Panc1 (cell line): ENCODE results near the gene ACACA. TPM values are rescaled to one million over a fixed set of nuclear protein-coding genes. Genes with fewer than 3 reads are reported as not detected.

Experiments
- ATAC-seq: fragments of 200-7000 bp; cut with Tn5 transposase; 2 replicates; pipeline ENCODE4 v1.9.1; 2020; ENCODE audit warnings: mild to moderate bottlenecking, moderate library complexity
- BruUV-seq: library from RNA; stranded (reverse); fragments of 400-500 nt; replicated peaks from 2 replicates; lab custom pipeline; 2021; lab: Mats Ljungman, UMichigan
- CTCF ChIA-PET: fragments of 300-600 bp; sonication (Branson Sonifier 250); formaldehyde crosslinking; loops from one replicate; lab custom pipeline; 2022; ENCODE audit warnings: antibody characterized with exemption; lab: Charles Lee
- POLR2A ChIA-PET: fragments of 300-600 bp; sonication (Branson Sonifier 250); formaldehyde crosslinking; loops from one replicate; lab custom pipeline; 2022; ENCODE audit warnings: antibody characterized with exemption; lab: Charles Lee
- DNase-seq: peaks from one replicate; pipeline ENCODE4 v3.0.0-alpha.2; 2010; ENCODE audit warnings: low read depth, low spot score
- H3K27ac ChIP-seq: 2 replicates; pipeline ENCODE4 v1.5.1; 2011; ENCODE audit warnings: mild to moderate bottlenecking, low read length, inconsistent platforms
- H3K27me3 ChIP-seq: fragments of 200-500 bp; sonication (Bioruptor generic); 2 replicates; pipeline ENCODE4 v1.6.0; 2014; ENCODE audit warnings: low read length, inconsistent platforms; ENCODE audit not compliant: control insufficient read depth, insufficient read depth
- H3K36me3 ChIP-seq: fragments of 200-500 bp; sonication (Bioruptor generic); 2 replicates; pipeline ENCODE4 v1.5.1; 2014; ENCODE audit warnings: inconsistent platforms, mild to moderate bottlenecking, low read length, moderate library complexity; ENCODE audit not compliant: control insufficient read depth, insufficient read depth
- H3K4me1 ChIP-seq: 2 replicates; pipeline ENCODE4 v1.5.1; 2011; ENCODE audit warnings: inconsistent platforms, mild to moderate bottlenecking, low read length, moderate library complexity; ENCODE audit not compliant: control insufficient read depth, insufficient read depth
- H3K4me3 ChIP-seq, 2 experiments: 2 replicates each; pipeline ENCODE4 v1.5.1; 2011 to 2012; ENCODE audit warnings: low read depth in 2 of 2, low read length in 2 of 2, mild to moderate bottlenecking in 2 of 2, inconsistent platforms in 1 of 2, moderate library complexity in 1 of 2
- H3K9me3 ChIP-seq: fragments of 200-500 bp; sonication (Bioruptor generic); 2 replicates; pipeline ENCODE4 v1.5.1; 2014; ENCODE audit warnings: low read depth, mild to moderate bottlenecking, inconsistent platforms, low read length, moderate library complexity; ENCODE audit not compliant: control insufficient read depth, insufficient read depth
- CTCF ChIP-seq: fragments of 450-650 bp; IDR thresholded peaks from 2 replicates; pipeline ENCODE4 v1.5.1; 2017; ENCODE audit warnings: mild to moderate bottlenecking
- POLR2AphosphoS5 ChIP-seq: IDR thresholded peaks from 2 replicates; pipeline ENCODE4 v1.6.1; 2012; ENCODE audit warnings: mild to moderate bottlenecking, low read depth, low read length, moderate library complexity
- REST ChIP-seq, 2 experiments: IDR thresholded peaks; 2 replicates each; pipeline ENCODE4 v1.6.1; 2011 to 2012; ENCODE audit warnings: low read depth in 2 of 2, control low read depth in 1 of 2, low read length in 1 of 2, mild to moderate bottlenecking in 1 of 2, moderate library complexity in 1 of 2; ENCODE audit not compliant: insufficient read depth in 1 of 2
- SIN3A ChIP-seq: IDR thresholded peaks from 2 replicates; pipeline ENCODE4 v1.6.1; 2012; ENCODE audit warnings: low read depth, mild to moderate bottlenecking, low read length, moderate library complexity, borderline replicate concordance; ENCODE audit not compliant: insufficient read depth
- TCF7L2 ChIP-seq: IDR thresholded peaks from 2 replicates; pipeline ENCODE4 v1.6.1; 2011; ENCODE audit warnings: mild to moderate bottlenecking, low read depth, low read length, inconsistent platforms
- in situ Hi-C: cut with HindIII; loops from 2 replicates; pipeline ENCODE4 v1.10.0; 2016; ENCODE audit warnings: low sequenced_read_pairs, low pct_unique_long_range_greater_than_20kb
- intact Hi-C: fragments of 100-400 bp; cut with micrococcal nuclease; formaldehyde crosslinking; loops from one replicate; pipeline ENCODE4 v1.10.0; 2022; ENCODE audit not compliant: unreplicated experiment
- total RNA-seq: library from RNA; stranded (reverse); gene quantifications from one replicate; pipeline ENCODE4 v1.2.1, GENCODE V29; 2021; ENCODE audit not compliant: unreplicated experiment

Gene ACACA
- total RNA-seq, 1 experiment from 2014 or later: 131 TPM

GRCh38 chr17:37422971-37423625 is 16.5 kb upstream of the ACACA start:
- Histone ChIP-seq H3K4me1 (no peaks in the 10 kb centered on the region), H3K4me3 (no peak overlapping the region), H3K36me3 (peaks cover 7% of the 10 kb centered on the region; the same call in 1 of the 2 replicates), H3K27me3 (no peaks in the 10 kb centered on the region), H3K27ac (no peak overlapping the region), H3K9me3 (no peaks in the 10 kb centered on the region)
- no peak for DNase-seq
- in situ Hi-C loops (no loop called here), intact Hi-C loops (no loop called here)
- ChIA-PET POLR2A (interaction anchor here (0.6 kb wide), 1 partner anchor 118 kb away, joined by 5 read pairs; no protein-coding TSS in a partner anchor), CTCF (no interaction called here)
- BruUV-seq: no TSS peak
- TF ChIP-seq SIN3A: no peak
- no peak for ATAC-seq

GRCh38 chr17:37417852-37418251 is 11.2 kb upstream of the ACACA start:
- no TSS peak for BruUV-seq
- ATAC-seq (no peak), DNase-seq (no peak)
- no peak overlapping the region for H3K27ac ChIP-seq
- H3K4me3 ChIP-seq: no peak overlapping the region
- no peaks in the 10 kb centered on the region; the same call in 1 of the 2 replicates for H3K36me3 ChIP-seq
- TF ChIP-seq SIN3A: no peak
- no peak for TF ChIP-seq POLR2AphosphoS5
- no peak for TF ChIP-seq TCF7L2
- TF ChIP-seq REST (IDR thresholded peaks at IDR 0.05; ENCODE audit: insufficient read depth in 1 of 2, low read depth in 2 of 2, low read length in 1 of 2): no peak
- no peak for TF ChIP-seq CTCF
- no peaks in the 10 kb centered on the region for H3K9me3 ChIP-seq
- no peaks in the 10 kb centered on the region for H3K4me1 ChIP-seq
- in situ Hi-C loops: no loop called here
- ChIA-PET CTCF (no interaction called here), POLR2A (no interaction called here)
- intact Hi-C loops: no loop called here
- no peaks in the 10 kb centered on the region for H3K27me3 ChIP-seq

- ATAC-seq (no peak), DNase-seq (no peak)
- Histone ChIP-seq H3K9me3 (no peaks in the 10 kb centered on the region), H3K36me3 (no peaks in the 10 kb centered on the region; the same call in 1 of the 2 replicates), H3K4me3 (no peak overlapping the region), H3K27me3 (no peaks in the 10 kb centered on the region), H3K27ac (no peak overlapping the region), H3K4me1 (no peaks in the 10 kb centered on the region)
- POLR2A ChIA-PET: no interaction called here
- TF ChIP-seq POLR2AphosphoS5 (no peak), TCF7L2 (no peak), SIN3A (no peak)
- intact Hi-C loops (no loop called here), in situ Hi-C loops (no loop called here)
- CTCF ChIA-PET: interaction anchor here (0.7 kb wide), 1 partner anchor 130 kb away, joined by 4 read pairs; no protein-coding TSS in a partner anchor
- BruUV-seq: no TSS peak
These were observed 7.4 kb upstream of the ACACA start for GRCh38 chr17:37413875-37414519.
